DMS 273 treated with DMSO at 0.1 percent for 48 hours (cell line): ENCODE data around the gene MGST2.

ENCODE experiments used
- DNase-seq: peaks from one replicate; lab custom pipeline; 2025; lab: John Stamatoyannopoulos, UW

MGST2 gene

GRCh38 chr4:139738846-139739613 lies 73.4 kb downstream of the MGST2 start:
- DNase-seq, result no peak

- DNase-seq, result no peak
These were observed 74.5 kb downstream of the MGST2 start for GRCh38 chr4:139740121-139740520.

GRCh38 chr4:139740531-139741041 lies 75.0 kb downstream of the MGST2 start:
- DNase-seq, result peak; percentile 36

- no peak for DNase-seq
These were observed 77.4 kb downstream of the MGST2 start for GRCh38 chr4:139743027-139743426.

GRCh38 chr4:139744232-139744631 lies 78.6 kb downstream of the MGST2 start:
- no peak for DNase-seq

- DNase-seq, result no peak
These were observed 79.6 kb downstream of the MGST2 start for GRCh38 chr4:139745111-139745639.

GRCh38 chr4:139746431-139747171 lies 81.0 kb downstream of the MGST2 start:
- DNase-seq, result no peak

- DNase-seq, result no peak
These were observed 83.7 kb downstream of the MGST2 start for GRCh38 chr4:139749338-139749737.

- no peak for DNase-seq
These were observed 84.3 kb downstream of the MGST2 start for GRCh38 chr4:139749835-139750498.

GRCh38 chr4:139753686-139754085 lies 88.1 kb downstream of the MGST2 start:
- DNase-seq, result no peak
